HG03575 (cell line): ENCODE data around the gene DCTN1.

Experiments used
- ATAC-seq: cut with Tn5 transposase; IDR thresholded peaks from one replicate; pipeline ENCODE4 v1.9.1; 2021; ENCODE audit not compliant: unreplicated experiment, insufficient number of reproducible peaks, low FRiP score; ENCODE audit errors: extremely low read depth

The DCTN1 gene

DNA sequence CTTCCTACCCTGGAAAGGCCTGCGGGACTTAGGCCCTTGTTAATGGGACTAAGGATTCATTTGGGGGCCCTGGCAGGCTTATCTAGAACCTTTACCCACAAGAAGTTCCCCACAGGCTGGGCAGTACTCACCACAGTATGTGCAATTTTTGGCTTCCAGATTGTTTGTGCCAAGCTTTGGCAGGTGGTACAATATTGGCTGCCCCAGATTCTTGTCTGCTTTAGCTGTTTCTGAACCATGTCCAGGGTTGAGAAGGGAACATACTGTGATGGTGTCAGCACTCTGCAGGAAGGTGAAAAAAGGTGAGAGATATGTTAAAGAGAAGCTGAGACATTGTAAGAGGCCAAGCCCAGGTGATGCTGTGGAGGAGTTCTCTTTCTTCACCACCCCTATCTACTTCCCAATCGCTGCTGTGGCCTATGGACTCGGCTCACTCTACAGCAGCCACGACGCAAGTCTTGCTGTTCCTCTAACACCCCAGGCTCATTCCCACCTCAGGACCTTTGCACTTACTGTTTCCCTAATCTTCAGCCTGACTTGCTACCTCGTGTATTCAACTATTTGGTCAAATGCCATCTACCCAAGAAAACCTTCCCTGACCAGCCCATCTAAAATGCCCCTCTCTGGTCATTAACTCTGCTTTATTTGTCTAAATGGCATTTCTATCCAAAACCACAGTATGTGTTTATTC is 46.1 kb downstream of the DCTN1 start:
- ATAC-seq, result no peak

DNA sequence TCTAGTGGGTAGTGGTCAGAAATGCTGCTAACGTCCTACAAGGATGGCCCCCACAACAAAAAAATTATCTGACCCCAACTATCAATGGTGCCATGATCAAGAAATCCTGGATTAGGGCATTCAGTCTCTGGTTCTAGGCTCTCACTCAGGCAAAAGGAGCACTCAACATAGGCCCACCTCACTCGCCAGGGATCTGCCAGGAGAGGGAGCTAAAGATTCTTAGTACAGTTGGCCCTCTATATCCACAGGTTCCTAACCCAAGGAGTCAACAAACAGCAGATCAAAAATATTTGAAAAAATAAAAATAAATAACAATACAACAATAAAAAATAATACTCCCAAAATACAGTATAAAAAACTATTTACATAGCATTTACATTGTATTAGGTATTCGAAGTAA is 46.9 kb downstream of the DCTN1 start:
- ATAC-seq, result no peak

DNA sequence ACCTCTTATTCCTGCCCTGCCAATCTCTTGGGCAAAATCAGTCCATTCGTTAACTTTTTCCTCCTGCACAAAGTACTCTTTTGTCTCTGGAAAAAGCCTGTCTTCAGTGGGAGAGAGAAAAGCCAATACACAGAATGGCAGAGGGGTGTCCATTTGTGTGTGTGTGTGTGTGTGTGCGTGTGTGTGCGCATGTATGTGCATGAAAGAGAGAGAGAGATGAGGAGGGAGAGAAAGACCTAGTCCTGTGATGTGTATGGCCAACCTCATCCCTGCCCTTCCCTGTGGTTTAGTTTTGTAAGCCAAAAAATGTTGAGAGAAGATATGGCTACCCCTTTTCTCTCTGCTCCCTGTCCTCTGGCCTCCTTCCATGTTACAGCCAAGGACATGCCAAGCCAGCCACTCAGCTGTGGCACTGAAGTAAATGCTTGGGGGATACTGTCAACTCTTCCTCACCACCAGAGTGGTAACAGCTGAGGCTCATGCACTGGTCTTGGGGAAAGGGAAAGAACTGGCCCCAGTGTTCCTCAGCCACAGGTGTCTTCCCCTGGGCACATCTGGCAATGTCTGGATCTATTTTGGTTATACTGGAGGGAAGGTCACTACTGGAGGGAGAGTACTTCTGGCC is 47.4 kb downstream of the DCTN1 start:
- ATAC-seq, result no peak

DNA sequence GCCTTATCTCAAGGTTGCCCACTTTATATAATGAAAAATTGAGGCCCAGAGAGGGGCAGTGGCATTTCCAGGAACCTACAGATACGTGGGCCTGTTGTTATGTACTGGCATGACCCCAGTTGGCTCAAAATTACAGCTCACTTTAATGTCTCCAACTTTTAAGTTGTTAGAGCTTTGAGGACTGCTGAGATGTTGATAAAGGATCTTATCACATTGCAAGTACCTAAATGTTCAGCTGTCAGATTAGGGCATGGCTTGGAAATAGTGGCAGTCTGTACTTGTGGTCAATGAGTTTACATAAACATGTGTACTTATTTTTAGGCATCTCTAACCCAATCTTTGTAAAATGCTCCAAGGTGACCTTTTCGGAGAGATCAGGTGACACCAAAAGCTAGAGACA is 51.5 kb downstream of the DCTN1 start:
- ATAC-seq, result no peak

DNA sequence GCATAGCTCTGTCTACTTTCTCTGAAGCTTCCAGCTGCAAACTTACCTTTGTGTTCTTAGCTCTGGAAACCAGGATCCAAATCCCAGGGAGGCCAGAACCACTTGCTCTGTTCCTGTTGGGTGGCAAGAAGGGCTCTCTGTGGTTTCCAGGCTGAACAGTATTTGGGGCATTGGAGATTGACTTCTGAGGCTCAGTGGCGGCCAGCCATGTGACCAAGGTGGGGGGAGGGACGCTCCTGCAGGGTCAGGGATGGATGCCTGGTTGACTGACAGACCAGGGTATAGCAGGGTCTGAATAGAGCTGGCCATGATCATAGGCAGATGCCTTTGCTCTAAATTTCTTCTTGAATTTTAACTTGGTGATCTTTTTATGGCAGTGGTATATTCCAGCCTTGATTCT is 52.0 kb downstream of the DCTN1 start:
- no peak for ATAC-seq

DNA sequence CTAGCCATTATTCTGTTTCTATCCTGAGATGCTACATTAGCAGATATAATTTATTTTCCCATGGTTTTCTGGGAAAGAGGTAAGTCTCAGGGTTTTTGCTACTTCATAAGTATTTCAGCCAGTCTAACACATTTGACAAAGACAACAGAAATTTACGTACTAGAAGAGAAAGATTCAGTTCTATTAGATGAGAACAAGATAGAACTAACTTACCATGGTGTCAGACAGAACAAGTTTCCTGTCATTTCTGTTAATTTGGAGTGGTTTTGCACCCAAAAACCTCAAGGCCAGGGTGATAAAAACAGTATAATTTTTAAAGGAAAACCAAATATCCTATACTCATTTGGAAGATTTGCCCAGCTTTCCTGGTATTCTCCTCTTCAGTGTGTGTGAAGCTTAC is 52.5 kb downstream of the DCTN1 start:
- ATAC-seq, result no peak

DNA sequence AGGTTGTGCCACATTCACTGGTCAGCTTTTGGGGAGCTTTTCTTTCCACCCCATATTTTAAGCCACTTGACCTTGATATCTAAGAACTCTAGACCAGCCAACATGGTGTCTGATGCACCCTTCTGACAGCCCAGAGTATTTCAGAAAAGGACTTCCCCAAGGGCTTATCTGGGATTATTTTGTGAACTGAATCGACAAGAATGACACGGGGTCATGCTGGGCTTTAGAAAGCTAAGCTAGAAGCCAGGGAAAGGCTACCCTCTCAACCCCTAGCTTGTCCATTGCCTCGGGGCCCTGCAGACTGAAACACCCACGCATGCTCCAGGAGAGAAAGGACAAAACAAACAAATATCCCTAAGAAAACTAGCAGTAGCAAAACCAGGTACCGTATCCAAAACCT is 52.9 kb downstream of the DCTN1 start:
- ATAC-seq, result no peak

DNA sequence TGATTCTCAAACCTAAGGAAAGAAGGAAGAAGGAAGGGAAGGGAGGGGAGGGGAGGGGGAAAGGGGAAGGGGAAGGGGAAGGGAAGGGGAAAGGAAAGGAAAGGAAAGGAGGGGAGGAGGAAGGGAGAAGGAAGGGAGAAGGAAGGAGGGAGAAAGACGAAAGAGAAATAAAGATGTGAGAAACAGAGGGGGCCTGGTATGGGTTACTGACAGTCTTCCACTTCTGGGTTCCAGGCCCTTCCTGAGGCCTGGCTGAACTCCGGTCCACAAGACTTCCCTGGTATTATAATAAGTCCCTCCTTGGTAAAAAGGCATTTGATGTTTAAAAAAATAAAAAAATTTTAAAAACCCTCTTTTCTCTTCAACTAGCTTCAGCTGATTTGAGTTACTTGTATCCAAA is 54.3 kb downstream of the DCTN1 start:
- ATAC-seq, result no peak

DNA sequence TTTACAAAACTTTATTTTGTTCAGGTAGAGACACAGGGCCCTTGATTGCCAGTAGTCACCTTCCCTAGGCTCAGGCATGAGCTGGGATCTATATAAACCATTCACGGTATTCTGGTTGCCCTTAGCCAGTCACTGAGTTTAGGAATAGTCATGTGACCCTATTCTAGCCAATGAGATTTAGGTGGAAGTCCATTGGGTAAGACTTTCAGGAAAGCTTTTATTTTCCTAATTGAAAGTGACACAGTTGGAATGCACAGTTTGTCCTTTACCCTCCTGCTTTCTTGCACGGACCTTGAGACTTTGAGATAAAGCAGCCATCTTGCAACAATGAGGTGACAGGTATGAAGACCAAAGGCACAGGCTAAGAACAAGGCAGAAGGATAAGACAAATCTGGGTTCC is 58.4 kb downstream of the DCTN1 start:
- no peak for ATAC-seq

DNA sequence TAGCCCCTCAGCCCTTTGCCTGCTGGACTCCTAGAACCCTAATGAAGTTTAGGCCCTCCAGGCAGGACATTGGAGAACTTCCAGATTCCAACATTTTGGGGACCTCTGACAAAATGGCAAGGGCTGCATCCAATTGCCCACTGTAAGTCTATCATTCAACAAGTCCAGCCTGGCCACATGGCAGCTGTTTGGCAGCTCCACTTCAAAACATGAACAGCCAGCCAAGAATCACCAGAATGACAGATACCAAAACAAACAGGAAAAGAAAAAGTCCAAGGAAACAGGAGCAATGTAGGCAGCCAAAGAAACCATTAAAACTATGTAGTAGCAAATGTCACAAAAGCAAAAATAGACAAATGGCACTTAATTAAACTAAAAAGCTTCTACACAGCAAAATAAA is 62.4 kb downstream of the DCTN1 start:
- ATAC-seq, result no peak

DNA sequence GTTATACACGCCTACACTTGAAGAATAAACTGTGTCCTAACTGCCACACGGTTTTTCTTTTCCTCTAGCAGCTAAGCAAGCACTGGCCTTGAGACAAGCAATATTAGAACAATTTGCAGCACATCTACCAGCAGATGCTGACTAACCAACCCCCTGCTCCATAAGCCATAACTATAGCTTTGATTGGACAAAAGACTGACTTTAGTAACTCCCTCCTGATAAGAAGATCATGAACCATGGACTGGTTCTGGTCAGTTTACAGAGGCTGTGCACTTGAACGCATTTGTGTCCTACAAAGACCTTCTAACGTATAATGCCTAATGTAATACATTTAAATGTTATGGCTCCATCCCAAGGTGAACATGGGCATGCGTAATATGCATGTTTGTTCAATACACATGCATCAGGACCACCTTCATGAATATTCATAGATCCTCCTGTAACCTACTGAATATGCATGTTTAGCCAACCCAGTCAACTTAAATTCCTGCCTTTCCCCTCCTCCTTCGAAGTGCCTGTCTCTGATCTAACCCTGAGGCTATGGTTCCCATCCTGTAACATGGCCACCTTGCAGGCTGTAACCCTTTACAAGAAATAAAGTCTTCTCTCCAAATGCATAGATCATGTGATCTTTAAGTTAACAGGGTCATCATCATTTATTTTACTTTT is 63.4 kb downstream of the DCTN1 start:
- ATAC-seq, result no peak

DNA sequence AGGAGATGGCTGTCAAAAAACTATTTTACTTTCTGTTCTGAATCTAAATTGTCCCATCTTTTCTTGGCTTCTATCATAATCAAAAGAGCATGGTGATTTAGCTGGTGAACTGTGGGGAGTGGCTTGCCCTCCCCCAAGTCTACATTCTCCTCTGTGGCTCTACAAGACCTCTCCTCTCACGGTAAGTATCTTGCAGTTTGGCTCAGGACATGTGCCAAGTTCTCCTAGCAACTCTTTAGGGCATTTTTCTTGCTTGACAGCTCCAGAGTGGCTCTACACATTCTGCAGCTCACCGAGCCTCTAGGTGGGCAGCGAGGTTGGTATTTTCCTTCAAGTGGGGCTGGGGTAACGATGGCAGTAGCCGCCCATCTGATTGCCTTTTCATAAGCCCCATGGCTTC is 66.0 kb downstream of the DCTN1 start:
- no peak for ATAC-seq

DNA sequence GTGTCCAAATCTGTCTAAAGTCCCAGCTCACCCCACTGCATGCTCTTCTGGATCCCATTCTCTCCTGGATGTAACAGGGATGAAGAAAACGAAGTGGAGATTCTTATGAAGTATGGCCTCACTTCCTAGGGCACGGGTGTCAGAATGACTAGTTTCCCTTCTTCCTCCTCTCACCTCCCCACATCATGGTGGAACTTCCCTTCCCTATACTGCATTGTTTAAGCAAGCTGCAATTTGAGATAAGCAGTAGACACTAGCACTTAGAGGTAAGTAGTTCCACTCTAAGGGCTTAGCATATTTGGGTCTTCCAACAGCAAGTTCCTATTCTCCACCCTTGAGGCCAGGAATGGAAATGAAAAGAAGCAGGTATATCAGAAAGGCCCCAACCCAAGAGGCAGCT is 66.6 kb downstream of the DCTN1 start:
- ATAC-seq, result no peak

DNA sequence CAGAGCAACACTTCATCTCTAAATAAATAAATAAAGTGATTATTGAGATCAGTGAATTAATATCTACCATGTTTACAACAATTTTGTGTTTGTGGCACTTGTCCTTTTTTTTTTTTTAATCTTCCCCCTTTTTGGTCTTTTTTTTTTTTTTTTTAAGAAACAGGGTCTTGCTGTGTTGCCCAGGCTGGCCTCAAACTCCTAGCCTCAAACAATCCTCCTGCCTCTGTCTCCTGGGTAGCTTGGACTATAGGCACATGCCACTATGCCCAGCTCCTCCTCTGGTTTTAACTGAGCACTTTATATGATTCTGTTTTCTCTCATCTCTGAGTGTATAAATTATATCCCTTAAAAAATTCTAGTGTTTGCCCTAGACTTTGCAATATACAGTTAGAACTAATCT is 67.2 kb downstream of the DCTN1 start:
- ATAC-seq, result no peak
